ENCODE results near the gene JAK1. TPM values are rescaled to one million over a fixed set of nuclear protein-coding genes. Genes with fewer than 3 reads are reported as not detected.

JAK1 gene
- total RNA-seq, 1 experiment from 2014 or later = 138 TPM

DNA sequence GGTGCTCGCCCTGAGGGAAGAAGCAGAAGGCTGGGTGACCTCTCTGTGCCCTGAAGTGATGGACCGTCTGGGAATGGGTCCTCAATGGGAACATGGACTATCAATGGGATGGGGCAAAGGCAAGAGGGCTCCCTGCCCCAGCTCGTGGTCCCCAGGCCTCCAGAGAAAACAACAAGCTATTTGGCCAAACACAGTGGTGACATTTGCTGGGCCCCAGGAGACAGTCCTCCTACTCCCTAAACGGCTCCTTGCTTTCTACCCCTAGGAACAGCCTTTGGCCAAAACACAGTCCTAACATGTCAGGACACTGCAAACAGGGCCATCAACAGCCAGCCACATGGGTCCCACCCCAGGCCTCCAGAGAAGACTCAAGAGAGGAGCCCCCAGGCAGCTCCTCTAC, 118.7 kb downstream of the JAK1 start:
- no TSS peak for BruUV-seq (replicated peaks)
- intact Hi-C loops (cut with micrococcal nuclease; ENCODE audit: unreplicated experiment) = no loop called here
- ChIA-PET POLR2A (no interaction called here), CTCF (no interaction called here)
- Histone ChIP-seq H3K27ac (ENCODE audit: low read length) (no peak overlapping the region), H3K9me3 (ENCODE audit: control insufficient read depth, insufficient read depth, low read depth, low read length) (no peaks in the 10 kb centered on the region), H3K27me3 (ENCODE audit: control insufficient read depth, insufficient read depth, low read length) (no peaks in the 10 kb centered on the region), H3K36me3 (ENCODE audit: control insufficient read depth, insufficient read depth, low read length) (peaks cover 2% of the 10 kb centered on the region; the same call in 1 of the 2 replicates), H3K4me1 (ENCODE audit: control insufficient read depth, insufficient read depth, low read length) (no peaks in the 10 kb centered on the region), H3K4me3 (ENCODE audit: low read depth in 2 of 2, low read length in 2 of 2) (no peak overlapping the region)
- TF ChIP-seq TCF7L2 (IDR thresholded peaks at IDR 0.05; ENCODE audit: low read depth, low read length) (no peak), SIN3A (IDR thresholded peaks at IDR 0.05; ENCODE audit: borderline replicate concordance, insufficient read depth, low read depth, low read length) (no peak), POLR2AphosphoS5 (IDR thresholded peaks at IDR 0.05; ENCODE audit: low read depth, low read length) (no peak)
- TF ChIP-seq, protein P1, sequence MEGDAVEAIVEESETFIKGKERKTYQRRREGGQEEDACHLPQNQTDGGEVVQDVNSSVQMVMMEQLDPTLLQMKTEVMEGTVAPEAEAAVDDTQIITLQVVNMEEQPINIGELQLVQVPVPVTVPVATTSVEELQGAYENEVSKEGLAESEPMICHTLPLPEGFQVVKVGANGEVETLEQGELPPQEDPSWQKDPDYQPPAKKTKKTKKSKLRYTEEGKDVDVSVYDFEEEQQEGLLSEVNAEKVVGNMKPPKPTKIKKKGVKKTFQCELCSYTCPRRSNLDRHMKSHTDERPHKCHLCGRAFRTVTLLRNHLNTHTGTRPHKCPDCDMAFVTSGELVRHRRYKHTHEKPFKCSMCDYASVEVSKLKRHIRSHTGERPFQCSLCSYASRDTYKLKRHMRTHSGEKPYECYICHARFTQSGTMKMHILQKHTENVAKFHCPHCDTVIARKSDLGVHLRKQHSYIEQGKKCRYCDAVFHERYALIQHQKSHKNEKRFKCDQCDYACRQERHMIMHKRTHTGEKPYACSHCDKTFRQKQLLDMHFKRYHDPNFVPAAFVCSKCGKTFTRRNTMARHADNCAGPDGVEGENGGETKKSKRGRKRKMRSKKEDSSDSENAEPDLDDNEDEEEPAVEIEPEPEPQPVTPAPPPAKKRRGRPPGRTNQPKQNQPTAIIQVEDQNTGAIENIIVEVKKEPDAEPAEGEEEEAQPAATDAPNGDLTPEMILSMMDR (IDR thresholded peaks at IDR 0.05) = no peak
- TF ChIP-seq, protein P2, sequence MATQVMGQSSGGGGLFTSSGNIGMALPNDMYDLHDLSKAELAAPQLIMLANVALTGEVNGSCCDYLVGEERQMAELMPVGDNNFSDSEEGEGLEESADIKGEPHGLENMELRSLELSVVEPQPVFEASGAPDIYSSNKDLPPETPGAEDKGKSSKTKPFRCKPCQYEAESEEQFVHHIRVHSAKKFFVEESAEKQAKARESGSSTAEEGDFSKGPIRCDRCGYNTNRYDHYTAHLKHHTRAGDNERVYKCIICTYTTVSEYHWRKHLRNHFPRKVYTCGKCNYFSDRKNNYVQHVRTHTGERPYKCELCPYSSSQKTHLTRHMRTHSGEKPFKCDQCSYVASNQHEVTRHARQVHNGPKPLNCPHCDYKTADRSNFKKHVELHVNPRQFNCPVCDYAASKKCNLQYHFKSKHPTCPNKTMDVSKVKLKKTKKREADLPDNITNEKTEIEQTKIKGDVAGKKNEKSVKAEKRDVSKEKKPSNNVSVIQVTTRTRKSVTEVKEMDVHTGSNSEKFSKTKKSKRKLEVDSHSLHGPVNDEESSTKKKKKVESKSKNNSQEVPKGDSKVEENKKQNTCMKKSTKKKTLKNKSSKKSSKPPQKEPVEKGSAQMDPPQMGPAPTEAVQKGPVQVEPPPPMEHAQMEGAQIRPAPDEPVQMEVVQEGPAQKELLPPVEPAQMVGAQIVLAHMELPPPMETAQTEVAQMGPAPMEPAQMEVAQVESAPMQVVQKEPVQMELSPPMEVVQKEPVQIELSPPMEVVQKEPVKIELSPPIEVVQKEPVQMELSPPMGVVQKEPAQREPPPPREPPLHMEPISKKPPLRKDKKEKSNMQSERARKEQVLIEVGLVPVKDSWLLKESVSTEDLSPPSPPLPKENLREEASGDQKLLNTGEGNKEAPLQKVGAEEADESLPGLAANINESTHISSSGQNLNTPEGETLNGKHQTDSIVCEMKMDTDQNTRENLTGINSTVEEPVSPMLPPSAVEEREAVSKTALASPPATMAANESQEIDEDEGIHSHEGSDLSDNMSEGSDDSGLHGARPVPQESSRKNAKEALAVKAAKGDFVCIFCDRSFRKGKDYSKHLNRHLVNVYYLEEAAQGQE (IDR thresholded peaks at IDR 0.05; ENCODE audit: insufficient read depth in 1 of 2, low read depth in 2 of 2, low read length in 1 of 2) = no peak
- DNase-seq (ENCODE audit: low read depth, low spot score) (no peak), ATAC-seq (no peak)
- in situ Hi-C loops (cut with HindIII; ENCODE audit: low pct_unique_long_range_greater_than_20kb, low sequenced_read_pairs) = no loop called here

DNA sequence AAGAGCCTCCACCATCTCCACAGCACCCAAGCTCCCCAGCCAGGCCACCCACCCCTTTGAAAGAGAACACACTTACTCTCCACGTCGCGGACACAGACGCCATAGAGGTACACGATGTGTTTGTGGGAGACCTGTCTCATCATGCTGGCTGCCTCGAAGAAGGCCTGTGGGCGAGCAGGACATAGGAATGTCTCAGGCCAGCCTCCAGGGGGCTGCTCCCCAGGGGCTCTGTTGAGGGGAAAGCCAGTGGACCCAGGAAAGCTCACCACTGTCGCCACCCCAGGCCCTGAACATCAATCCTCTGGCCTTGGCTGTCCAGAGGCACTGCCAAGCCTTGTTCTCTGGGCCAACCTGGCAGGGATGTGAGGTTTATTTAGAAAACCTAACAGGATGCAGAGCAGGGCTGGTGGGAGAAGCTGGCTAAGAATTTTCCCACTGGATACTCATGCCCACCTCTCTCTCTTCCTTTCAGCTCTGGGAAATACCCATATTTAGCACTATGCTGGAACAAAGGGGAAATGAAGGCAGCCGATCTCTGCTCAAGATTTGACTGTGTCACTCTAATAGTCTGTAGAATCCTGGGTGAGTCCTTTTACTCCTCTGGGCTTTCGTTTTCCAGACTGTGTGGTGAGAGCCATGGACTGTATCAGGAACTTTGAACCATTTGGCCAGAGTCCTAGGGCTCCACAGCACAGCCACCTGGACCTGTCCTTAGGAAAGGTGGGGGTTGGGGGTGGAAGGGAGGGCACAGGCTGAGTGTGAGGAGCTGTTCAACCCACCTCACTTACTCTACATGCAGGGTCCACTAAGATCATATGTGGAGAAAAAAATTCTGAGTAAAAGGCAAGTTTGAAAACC, 119.5 kb downstream of the JAK1 start:
- ATAC-seq (no peak), DNase-seq (ENCODE audit: low read depth, low spot score) (no peak)
- no TSS peak for BruUV-seq (replicated peaks)
- no peaks in the 10 kb centered on the region for H3K4me1 ChIP-seq (ENCODE audit: control insufficient read depth, insufficient read depth, low read length)
- H3K27ac ChIP-seq (ENCODE audit: low read length) = no peak overlapping the region
- TF ChIP-seq, protein P2 (IDR thresholded peaks at IDR 0.05; ENCODE audit: insufficient read depth in 1 of 2, low read depth in 2 of 2, low read length in 1 of 2) = no peak
- TF ChIP-seq SIN3A (IDR thresholded peaks at IDR 0.05; ENCODE audit: borderline replicate concordance, insufficient read depth, low read depth, low read length) = no peak
- TF ChIP-seq TCF7L2 (IDR thresholded peaks at IDR 0.05; ENCODE audit: low read depth, low read length) = no peak
- no peak for TF ChIP-seq POLR2AphosphoS5 (IDR thresholded peaks at IDR 0.05; ENCODE audit: low read depth, low read length)
- TF ChIP-seq, protein P1 (IDR thresholded peaks at IDR 0.05) = no peak
- no peak overlapping the region for H3K4me3 ChIP-seq (ENCODE audit: low read depth in 2 of 2, low read length in 2 of 2)
- ChIA-PET CTCF (no interaction called here), POLR2A (interaction anchor here (0.7 kb wide), 1 partner anchor 64 kb away, joined by 5 read pairs; no protein-coding TSS in a partner anchor)
- intact Hi-C loops (cut with micrococcal nuclease; ENCODE audit: unreplicated experiment) = no loop called here
- in situ Hi-C loops (cut with HindIII; ENCODE audit: low pct_unique_long_range_greater_than_20kb, low sequenced_read_pairs) = no loop called here
- peaks cover 2% of the 10 kb centered on the region; the same call in 1 of the 2 replicates for H3K36me3 ChIP-seq (ENCODE audit: control insufficient read depth, insufficient read depth, low read length)
- no peaks in the 10 kb centered on the region for H3K27me3 ChIP-seq (ENCODE audit: control insufficient read depth, insufficient read depth, low read length)
- no peaks in the 10 kb centered on the region for H3K9me3 ChIP-seq (ENCODE audit: control insufficient read depth, insufficient read depth, low read depth, low read length)

All from Panc1 (cell line).